NB4 (cell line): Measurements from ENCODE around the gene CLIC5.

Experiments used
- MAX ChIP-seq: IDR thresholded peaks from 2 replicates; pipeline ENCODE4 v1.6.1; 2011; ENCODE audit warnings: low read depth, low read length
- MYC ChIP-seq: IDR thresholded peaks from 2 replicates; pipeline ENCODE4 v1.6.1; 2011; ENCODE audit warnings: low read depth, low read length
- POLR2A ChIP-seq: IDR thresholded peaks from 2 replicates; pipeline ENCODE4 v1.6.1; 2011; ENCODE audit warnings: mild to moderate bottlenecking; ENCODE audit not compliant: insufficient read length; ENCODE audit errors: extremely low read depth
- TF ChIP-seq, protein P1 (sequence below): IDR thresholded peaks from one replicate; pipeline ENCODE4 v1.5.1; 2012; ENCODE audit warnings: low read depth, low read length

- TF ChIP-seq, protein P1, sequence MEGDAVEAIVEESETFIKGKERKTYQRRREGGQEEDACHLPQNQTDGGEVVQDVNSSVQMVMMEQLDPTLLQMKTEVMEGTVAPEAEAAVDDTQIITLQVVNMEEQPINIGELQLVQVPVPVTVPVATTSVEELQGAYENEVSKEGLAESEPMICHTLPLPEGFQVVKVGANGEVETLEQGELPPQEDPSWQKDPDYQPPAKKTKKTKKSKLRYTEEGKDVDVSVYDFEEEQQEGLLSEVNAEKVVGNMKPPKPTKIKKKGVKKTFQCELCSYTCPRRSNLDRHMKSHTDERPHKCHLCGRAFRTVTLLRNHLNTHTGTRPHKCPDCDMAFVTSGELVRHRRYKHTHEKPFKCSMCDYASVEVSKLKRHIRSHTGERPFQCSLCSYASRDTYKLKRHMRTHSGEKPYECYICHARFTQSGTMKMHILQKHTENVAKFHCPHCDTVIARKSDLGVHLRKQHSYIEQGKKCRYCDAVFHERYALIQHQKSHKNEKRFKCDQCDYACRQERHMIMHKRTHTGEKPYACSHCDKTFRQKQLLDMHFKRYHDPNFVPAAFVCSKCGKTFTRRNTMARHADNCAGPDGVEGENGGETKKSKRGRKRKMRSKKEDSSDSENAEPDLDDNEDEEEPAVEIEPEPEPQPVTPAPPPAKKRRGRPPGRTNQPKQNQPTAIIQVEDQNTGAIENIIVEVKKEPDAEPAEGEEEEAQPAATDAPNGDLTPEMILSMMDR = no peak
- TF ChIP-seq MYC = no peak
- no peak for TF ChIP-seq POLR2A
- TF ChIP-seq MAX = no peak
These were observed 99.7 kb downstream of the CLIC5 start for GRCh38 chr6:45915780-45916468.
